ENCODE results near the gene PPP3CA.

Gene PPP3CA

GRCh38 chr4:101292901-101293300, 54.4 kb downstream of the PPP3CA start:
- Histone ChIP-seq H3K9me3 (ENCODE audit: control insufficient read depth, low read length) (no peaks in the 10 kb centered on the region), H3K27me3 (ENCODE audit: control insufficient read depth, insufficient read depth, low read length) (no peaks in the 10 kb centered on the region), H2AFZ (no peak overlapping the region), H3K4me2 (ENCODE audit: low read length) (no peak overlapping the region), H3K4me3 (ENCODE audit: low read depth, low read length) (no peak overlapping the region), H3K27ac (no peak overlapping the region), H3K79me2 (no peaks in the 10 kb centered on the region), H3K9ac (no peak overlapping the region), H3K4me1 (peaks cover 10% of the 10 kb centered on the region), H3K36me3 (ENCODE audit: control insufficient read depth, insufficient read depth, low read length) (no peaks in the 10 kb centered on the region)
- no peak for TF ChIP-seq CTCF (IDR thresholded peaks at IDR 0.05)

- Histone ChIP-seq H3K36me3 (ENCODE audit: control insufficient read depth, insufficient read depth, low read length) (no peaks in the 10 kb centered on the region), H3K27me3 (ENCODE audit: control insufficient read depth, insufficient read depth, low read length) (no peaks in the 10 kb centered on the region), H3K4me2 (ENCODE audit: low read length) (no peak overlapping the region), H3K4me1 (peaks cover 11% of the 10 kb centered on the region), H2AFZ (no peak overlapping the region), H3K9me3 (ENCODE audit: control insufficient read depth, low read length) (no peaks in the 10 kb centered on the region), H3K9ac (no peak overlapping the region), H3K27ac (no peak overlapping the region), H3K4me3 (ENCODE audit: low read depth, low read length) (no peak overlapping the region), H3K79me2 (no peaks in the 10 kb centered on the region)
- no peak for TF ChIP-seq CTCF (IDR thresholded peaks at IDR 0.05)
Measured at GRCh38 chr4:101292214-101292613, 55.1 kb downstream of the PPP3CA start.

DNA sequence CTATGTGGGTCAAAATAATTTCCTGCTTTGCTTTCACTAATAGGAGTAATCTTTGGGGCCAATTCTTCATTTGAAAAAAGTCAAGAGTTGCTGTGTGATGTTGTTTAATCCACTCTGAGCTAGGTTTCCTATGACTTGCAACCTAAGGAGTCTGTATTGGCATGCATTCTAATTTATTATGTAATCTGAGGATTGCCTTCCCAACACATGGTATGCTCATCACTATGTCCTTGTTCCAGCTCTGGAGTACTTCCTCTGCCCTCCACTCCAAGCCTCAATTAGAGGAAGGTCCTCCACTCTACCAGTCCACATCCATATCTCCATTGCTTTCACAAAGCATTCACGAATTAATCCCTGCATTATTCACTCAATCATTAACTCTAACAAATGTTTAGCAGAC, 56.1 kb downstream of the PPP3CA start:
- Histone ChIP-seq H3K27ac (no peak overlapping the region), H3K4me1 (peaks cover 11% of the 10 kb centered on the region), H3K9ac (no peak overlapping the region), H3K4me2 (ENCODE audit: low read length) (no peak overlapping the region), H3K9me3 (ENCODE audit: control insufficient read depth, low read length) (no peaks in the 10 kb centered on the region), H3K4me3 (ENCODE audit: low read depth, low read length) (no peak overlapping the region), H3K36me3 (ENCODE audit: control insufficient read depth, insufficient read depth, low read length) (no peaks in the 10 kb centered on the region), H2AFZ (no peak overlapping the region), H3K27me3 (ENCODE audit: control insufficient read depth, insufficient read depth, low read length) (no peaks in the 10 kb centered on the region), H3K79me2 (no peaks in the 10 kb centered on the region)
- no peak for TF ChIP-seq CTCF (IDR thresholded peaks at IDR 0.05)

GRCh38 chr4:101290654-101291053, 56.7 kb downstream of the PPP3CA start:
- no peak overlapping the region for H2AFZ ChIP-seq
- H3K36me3 ChIP-seq (ENCODE audit: control insufficient read depth, insufficient read depth, low read length), result no peaks in the 10 kb centered on the region
- peaks cover 11% of the 10 kb centered on the region for H3K4me1 ChIP-seq
- H3K27ac ChIP-seq, result no peak overlapping the region
- H3K9me3 ChIP-seq (ENCODE audit: control insufficient read depth, low read length), result no peaks in the 10 kb centered on the region
- H3K79me2 ChIP-seq, result no peaks in the 10 kb centered on the region
- TF ChIP-seq CTCF (IDR thresholded peaks at IDR 0.05), result no peak
- H3K4me3 ChIP-seq (ENCODE audit: low read depth, low read length), result no peak overlapping the region
- H3K9ac ChIP-seq, result no peak overlapping the region
- no peaks in the 10 kb centered on the region for H3K27me3 ChIP-seq (ENCODE audit: control insufficient read depth, insufficient read depth, low read length)
- H3K4me2 ChIP-seq (ENCODE audit: low read length), result no peak overlapping the region

DNA sequence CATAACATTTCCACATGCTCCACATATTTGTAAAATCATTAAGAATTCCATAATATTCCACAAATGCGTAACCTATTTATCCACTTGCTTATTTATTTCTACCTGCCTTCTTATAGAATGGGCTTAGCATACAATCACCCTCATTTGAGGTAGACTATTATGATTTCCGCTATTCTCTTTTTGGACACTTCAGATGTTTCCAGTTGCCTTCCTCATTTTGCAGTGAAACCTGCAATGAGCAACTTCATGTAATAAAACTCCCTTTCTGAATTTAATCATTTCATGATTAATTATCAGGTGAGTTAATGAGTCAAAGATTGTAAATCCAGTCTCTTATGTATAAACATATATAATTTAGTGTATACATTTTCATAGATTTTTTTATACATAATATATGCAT, 58.0 kb downstream of the PPP3CA start:
- Histone ChIP-seq H3K4me2 (ENCODE audit: low read length) (no peak overlapping the region), H3K4me3 (ENCODE audit: low read depth, low read length) (no peak overlapping the region), H3K4me1 (peaks cover 11% of the 10 kb centered on the region), H3K9ac (no peak overlapping the region), H3K79me2 (no peaks in the 10 kb centered on the region), H3K36me3 (ENCODE audit: control insufficient read depth, insufficient read depth, low read length) (no peaks in the 10 kb centered on the region), H3K9me3 (ENCODE audit: control insufficient read depth, low read length) (no peaks in the 10 kb centered on the region), H3K27me3 (ENCODE audit: control insufficient read depth, insufficient read depth, low read length) (no peaks in the 10 kb centered on the region), H2AFZ (no peak overlapping the region), H3K27ac (no peak overlapping the region)
- no peak for TF ChIP-seq CTCF (IDR thresholded peaks at IDR 0.05)
